ENCODE data around the gene PLIN4. TPM values are rescaled to one million over a fixed set of nuclear protein-coding genes. Genes with fewer than 3 reads are reported as not detected.
"Not testable (repeated sequence)": the region's sequence is repeated elsewhere in the genome, so short reads cannot be mapped to it uniquely, and the experiment has no call there.

Gene PLIN4, protein sequence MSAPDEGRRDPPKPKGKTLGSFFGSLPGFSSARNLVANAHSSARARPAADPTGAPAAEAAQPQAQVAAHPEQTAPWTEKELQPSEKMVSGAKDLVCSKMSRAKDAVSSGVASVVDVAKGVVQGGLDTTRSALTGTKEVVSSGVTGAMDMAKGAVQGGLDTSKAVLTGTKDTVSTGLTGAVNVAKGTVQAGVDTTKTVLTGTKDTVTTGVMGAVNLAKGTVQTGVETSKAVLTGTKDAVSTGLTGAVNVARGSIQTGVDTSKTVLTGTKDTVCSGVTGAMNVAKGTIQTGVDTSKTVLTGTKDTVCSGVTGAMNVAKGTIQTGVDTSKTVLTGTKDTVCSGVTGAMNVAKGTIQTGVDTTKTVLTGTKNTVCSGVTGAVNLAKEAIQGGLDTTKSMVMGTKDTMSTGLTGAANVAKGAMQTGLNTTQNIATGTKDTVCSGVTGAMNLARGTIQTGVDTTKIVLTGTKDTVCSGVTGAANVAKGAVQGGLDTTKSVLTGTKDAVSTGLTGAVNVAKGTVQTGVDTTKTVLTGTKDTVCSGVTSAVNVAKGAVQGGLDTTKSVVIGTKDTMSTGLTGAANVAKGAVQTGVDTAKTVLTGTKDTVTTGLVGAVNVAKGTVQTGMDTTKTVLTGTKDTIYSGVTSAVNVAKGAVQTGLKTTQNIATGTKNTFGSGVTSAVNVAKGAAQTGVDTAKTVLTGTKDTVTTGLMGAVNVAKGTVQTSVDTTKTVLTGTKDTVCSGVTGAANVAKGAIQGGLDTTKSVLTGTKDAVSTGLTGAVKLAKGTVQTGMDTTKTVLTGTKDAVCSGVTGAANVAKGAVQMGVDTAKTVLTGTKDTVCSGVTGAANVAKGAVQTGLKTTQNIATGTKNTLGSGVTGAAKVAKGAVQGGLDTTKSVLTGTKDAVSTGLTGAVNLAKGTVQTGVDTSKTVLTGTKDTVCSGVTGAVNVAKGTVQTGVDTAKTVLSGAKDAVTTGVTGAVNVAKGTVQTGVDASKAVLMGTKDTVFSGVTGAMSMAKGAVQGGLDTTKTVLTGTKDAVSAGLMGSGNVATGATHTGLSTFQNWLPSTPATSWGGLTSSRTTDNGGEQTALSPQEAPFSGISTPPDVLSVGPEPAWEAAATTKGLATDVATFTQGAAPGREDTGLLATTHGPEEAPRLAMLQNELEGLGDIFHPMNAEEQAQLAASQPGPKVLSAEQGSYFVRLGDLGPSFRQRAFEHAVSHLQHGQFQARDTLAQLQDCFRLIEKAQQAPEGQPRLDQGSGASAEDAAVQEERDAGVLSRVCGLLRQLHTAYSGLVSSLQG (N-terminal part only)
- total RNA-seq = 27.1 TPM

DNA sequence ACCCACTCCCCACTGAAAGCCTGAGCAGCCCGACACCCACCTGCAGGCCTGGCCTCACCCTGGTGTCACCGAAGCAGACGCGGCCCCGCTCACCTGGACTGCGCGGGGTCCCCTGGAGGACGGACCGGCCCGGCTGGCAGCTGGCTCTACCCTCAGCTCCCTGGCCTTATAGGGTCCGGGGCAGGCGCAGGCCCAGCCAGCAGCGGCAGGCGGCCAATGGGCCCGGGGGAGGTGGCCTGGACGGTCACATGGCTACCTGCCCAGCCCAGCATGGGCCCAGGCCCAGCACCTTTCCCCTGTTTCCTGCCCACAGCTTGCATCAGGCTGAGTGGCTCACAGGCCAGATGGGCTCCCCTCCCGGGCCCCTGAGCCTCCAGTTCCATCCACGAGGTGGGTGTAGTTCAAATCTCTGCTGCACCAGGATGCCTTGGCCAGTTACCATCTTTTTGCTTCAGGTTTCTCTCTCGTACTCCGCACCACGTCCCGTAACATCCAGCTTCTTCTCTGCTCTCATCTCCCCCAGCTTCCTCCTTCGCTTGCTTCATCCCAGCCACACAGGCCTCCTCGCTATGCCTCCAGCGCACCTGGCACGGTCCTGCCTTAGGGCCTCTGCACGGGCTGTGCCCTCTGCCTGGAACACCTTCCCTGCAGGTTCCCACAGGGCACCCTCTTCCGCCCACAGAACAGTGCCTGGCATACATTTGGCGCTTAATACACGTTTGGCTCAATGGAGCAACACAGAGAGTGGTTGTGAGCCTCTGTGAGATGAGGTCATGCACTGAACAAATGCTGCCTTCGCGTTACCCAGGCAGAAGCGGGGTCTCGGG is at the start of gene PLIN4:
Gene PLIN4 (minus strand): TSS at position 142 of the 827 bp plus-strand sequence. CDS start 214 bp downstream, outside the sequence.
- peak; percentile 91 for DNase-seq (ENCODE audit: low spot score)

DNA sequence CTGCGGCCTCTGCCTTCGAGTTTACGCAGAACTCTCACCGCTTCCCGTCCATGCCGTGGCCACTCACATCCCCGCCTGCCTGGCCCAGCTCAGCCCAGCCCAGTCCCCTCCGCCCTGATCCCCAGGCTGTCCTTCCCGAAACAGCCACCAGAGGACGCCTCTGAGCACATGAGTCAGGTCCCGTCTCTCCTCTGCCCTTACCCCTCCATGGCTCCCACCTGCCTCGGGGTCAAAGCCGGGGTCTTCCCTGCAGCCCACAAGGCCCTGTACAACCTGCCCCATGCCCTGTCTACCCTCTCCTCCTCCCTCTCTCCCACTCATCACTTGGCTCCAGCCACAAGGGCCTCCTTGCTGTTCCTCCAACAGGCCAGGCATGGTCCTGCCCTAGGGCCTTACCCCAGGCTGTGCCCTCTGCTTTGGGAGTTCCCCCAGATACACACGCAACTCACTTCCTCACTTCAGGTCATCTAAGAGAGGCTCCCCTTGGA is 49.3 kb upstream of the PLIN4 start:
- DNase-seq (ENCODE audit: low spot score) = no peak

DNA sequence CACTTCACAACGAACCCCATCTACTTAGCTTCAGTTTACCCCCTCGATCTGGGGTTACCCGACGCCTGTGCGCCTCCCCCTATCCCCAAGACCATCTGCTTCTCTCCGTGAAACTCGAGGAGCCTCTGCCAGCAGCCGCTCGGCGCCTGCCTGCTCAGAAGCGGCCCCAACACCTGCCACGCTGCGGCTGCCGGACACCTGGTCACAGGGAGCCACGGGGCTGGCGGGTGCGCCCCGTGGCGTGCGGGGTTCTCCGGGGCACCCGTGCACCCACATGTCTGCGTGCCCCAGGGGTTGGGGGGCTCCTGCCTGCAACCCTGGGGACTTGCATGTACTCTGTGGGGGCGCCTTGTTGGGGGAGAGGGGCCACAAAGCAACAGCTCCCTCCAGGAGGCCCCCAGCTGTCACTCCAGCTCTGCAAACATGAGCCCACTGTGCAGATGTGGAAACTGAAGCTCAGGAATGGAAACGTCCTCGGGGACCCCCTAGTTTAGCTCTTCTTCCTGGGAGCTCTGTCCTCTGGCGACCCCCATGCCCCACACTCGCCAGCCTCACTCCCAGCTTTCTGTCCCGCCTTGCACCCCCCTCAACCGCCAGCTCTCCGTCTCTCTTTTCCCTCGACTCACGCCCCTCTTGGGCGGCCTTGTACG is 48.2 kb upstream of the PLIN4 start:
- no peak for DNase-seq (ENCODE audit: low spot score)

DNA sequence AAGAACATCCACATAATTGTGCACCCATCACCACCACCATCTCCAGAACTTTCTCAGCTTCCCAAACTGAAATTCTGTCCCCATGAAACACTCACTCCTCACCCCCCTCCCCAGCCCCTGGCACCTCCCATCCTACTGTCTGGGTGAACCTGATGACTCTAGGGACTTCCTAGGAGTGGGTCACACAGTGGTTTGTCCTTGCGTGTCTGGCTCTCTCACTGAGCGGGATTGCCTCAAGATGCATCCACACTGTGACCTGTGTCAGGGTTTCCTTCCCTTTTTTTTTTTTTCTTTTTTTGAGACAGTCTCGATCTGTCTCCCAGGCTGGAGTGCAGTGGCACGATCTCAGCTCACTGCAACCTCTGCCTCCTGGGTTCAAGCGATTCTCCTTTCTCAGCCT is 45.3 kb upstream of the PLIN4 start:
- DNase-seq (ENCODE audit: low spot score) = not testable (repeated sequence)

DNA sequence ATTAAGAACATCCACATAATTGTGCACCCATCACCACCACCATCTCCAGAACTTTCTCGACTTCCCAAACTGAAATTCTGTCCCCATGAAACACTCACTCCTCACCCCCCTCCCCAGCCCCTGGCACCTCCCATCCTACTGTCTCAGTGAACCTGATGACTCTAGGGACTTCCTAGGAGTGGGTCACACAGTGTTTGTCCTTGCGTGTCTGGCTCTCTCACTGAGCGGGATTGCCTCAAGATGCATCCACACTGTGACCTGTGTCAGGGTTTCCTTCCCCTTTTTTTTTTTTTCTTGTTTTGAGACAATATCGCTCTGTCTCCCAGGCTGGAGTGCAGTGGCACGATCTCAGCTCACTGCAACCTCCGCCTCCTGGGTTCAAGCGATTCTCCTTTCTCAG is 43.8 kb upstream of the PLIN4 start:
- DNase-seq (ENCODE audit: low spot score) = not testable (repeated sequence)

DNA sequence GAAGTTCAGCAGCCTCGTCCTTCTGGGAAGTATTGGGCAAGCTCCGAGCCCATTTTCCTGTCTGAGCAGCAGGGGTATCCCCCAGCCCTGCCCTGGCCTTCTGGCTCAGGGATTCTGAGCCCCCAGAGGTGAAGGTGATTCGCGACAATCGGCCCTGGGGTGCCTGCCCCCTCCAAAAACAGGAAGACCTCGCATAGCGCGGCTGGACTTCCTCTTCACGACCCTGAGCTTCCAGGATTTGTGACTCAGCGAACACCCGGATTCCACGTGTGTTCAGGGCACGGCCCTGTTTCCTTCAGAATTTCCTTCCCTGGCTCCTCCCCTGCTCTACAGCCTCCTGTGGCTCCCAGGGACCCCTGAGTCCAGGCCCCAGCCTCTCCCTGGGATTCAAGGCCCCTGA is 41.3 kb upstream of the PLIN4 start, which contains the start of gene SEMA6B:
Gene SEMA6B (minus strand): TSS at position 116 of the 400 bp plus-strand sequence. CDS start 1,227 bp downstream, outside the sequence.
- DNase-seq (ENCODE audit: low spot score) = no peak

DNA sequence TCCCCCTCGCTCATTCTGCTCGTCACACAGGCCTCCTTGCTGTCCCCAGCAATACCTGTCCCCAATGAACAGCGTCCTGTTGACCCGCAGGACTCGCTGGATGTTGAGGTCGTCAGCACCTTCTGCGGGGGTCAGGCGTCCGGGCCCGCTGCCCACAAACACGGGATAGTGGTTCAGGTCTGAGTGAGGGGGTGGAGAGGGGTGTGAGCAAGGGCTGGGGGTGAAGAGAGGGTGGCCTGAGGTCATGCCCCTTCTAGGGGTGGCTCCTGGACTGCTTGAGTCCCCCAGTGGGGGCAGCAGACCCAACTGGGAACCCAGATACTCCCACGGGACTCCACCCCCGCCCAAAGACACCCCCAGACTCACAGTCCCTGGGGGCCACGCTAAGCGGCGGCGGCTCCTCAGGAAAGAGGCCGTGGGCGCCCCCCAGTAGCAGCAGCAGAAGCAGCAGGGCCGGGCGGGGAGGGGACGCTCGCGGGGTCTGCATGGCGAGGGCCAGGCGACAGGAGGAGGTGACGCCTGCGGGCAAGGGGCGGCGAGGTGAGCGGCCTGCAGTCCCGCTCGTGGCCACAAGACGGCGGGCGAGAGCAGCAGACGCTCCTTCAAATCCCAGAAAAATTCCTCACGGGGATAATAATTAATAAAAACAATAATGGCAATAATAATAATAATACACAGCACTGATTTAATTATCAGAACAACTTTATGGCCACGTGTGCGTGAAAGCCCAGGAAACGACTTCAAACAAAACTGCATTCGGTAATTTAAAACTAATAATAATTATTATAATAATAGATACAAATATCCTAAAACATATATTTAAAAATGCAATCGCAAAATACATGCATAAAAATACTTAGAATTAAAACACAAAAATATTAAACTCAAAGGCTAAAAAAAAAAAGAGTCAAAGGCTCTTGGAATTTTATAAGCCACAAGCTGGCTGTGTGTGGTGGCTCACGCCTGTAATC is 40.0 kb upstream of the PLIN4 start:
- DNase-seq (ENCODE audit: low spot score) = no peak

DNA sequence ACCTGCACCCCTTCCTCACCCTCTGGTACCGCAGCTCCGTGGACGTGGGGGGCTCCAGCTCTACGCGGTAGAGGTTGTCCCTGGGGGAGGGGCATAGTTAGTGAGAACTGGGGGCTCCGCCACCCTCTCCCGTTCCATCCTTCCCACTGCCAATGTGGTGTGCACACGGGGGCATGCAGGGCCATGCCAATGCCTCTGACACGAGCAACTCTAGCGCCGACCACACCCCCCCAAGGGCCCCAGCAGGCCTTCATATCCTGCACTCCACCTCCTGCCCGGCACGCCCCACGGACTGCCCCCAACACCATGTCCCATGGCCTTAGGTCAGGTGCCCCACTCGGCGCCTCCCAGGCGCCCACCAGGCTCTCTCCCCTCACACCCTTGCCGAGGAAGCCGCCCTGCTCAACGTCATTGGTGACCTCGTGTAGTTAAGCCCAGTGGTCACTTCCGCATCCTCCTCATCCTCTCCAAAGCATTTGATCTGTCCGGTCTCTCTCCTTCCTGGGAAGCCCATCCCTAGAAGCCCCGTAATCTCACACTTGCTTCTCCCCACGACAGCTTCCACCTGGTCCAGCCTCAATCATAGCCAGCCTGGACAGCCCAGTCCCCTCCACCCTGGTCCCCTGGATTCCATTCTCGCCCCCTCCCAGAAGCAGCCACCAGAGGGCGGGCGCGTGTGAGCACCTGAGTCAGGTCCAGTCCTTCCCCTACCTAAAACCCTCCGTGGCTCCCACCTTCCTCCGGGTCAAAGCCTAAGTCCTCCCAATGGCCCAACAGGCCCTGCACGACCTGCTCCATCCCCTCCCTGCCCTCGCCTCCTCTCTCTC is 39.1 kb upstream of the PLIN4 start:
- DNase-seq (ENCODE audit: low spot score) = no peak

DNA sequence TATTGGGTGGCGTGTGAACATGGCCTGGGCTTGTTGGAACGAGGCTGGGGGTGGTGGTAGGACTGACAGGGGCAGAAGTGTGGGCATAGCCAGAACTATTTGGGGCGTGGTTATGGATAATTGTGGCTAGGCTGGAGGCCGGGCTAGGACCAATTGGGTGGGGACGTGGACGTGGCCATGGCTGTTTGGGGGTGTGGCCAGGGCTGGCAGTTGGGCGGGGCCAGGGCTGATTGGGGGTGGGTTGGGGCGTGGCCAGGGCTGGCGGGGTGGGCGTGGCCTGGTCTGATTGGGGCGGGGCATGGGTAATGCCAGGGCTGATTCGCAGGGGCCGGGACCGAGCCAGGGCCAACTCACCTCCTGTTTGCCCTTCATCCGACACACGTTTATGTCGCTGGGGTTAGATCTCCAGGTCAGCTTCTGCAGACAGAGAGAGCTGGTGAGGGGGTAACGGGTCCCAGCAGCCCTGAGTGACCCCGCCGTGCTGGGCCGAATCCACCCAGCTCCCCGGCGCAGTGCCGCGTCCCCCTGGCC is 38.4 kb upstream of the PLIN4 start:
- no peak for DNase-seq (ENCODE audit: low spot score)

DNA sequence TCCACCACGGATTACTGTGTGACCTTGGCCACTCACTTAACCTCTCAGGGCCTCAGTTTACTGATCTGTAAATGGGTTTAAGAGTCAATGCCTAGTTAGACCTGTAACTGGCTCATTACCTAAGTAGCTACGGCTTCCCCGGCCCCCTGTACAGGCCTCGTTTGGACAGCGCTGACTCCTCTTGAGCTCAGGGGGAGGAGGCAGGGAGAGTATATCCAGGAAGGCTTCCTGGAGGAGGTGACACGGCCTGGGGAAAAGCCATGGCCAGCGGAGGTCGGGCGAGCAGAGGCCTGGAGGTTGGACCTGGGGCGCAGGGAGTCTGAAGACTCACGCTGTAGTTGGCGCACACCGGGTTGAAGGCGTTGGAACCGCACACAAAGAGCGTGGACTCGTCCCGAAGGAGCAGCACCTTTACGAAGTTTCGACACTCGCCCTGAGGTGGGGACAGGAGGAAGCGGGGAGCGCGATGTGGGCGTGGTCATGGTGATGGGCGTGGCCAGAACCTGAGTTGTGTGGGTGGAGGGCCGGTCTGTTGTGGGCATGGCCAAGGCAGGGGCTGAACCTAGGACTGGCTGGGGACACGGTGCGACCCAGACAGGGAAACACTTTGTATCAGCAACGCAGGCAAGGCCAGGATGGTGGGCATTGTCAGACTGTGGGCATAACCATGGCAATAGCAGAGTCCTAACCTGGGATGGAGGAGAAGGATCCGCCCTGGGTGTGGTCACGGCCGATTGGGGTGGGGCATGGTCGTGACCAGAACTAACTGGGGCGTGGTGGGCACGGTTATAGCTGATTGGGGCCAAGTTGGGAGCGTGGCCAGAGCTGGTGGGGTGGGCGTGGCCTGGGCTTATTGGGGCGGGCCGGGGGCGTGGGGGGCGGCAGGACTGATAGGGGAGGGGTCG is 37.6 kb upstream of the PLIN4 start:
- no peak for DNase-seq (ENCODE audit: low spot score)

DNA sequence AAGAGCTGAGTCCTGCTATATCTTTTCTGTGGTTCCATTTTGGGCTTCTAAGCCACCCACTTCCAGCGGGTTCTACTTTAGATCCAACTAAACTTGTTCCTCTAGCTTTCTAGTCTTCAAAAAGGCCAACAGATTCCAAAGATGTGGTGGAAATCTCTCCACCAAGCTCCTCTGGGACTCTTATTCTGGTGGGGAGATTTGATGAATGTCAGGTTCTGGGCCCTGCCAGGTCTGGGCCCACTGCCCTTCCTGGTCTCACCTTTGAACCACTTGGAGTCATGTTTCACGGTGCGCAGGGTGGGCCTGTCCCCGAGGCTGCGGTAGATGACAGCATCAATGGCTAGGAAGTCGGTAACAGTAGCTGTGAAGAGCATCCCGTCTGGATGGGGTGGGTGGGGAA is 36.4 kb upstream of the PLIN4 start:
- no peak for DNase-seq (ENCODE audit: low spot score)

DNA sequence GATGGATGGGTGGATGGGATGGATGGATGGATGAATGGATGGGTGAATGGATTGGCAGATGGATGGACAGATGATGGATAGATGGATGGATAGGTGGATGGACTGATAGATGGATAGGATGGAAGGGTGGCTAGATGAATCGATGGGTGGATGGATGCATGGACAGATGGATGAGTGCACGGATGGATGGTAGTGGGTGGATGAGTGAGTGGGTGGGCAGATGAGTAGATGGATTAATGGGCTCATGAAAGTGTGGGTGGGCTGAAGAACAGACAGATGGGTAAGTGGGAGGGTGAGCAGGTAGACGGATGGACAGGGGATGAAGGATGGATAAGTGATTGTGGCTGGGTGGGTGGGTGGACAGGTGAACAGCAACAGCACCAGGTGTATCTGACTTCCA is 35.5 kb upstream of the PLIN4 start:
- DNase-seq (ENCODE audit: low spot score) = no peak

DNA sequence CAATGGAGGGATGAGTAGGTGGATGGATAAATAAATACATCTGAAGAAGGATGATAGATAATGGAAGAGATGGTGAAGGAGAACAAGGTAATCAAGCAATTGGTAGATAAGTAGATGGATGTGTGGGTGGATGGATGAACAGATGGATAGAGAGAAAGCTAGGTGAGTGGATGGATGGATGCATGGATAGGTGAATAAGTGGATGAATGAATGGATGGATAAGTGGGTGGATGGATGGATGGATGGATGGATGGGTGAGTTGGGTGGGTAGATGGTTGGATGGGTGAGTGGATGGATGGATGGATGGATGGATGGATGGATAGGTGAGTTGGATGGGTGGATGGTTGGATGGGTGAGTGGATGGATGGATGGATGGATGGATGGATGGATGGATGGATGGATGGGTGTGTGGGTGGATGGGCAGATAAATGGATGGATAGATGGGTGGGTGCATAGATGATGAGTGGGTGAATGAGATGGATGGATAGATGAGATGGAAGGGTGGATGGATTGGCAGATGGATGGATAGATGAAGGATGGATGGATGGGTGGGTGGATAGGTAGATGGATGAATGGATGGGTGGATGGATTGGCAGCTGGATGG is 34.9 kb upstream of the PLIN4 start:
- DNase-seq (ENCODE audit: low spot score) = no peak

DNA sequence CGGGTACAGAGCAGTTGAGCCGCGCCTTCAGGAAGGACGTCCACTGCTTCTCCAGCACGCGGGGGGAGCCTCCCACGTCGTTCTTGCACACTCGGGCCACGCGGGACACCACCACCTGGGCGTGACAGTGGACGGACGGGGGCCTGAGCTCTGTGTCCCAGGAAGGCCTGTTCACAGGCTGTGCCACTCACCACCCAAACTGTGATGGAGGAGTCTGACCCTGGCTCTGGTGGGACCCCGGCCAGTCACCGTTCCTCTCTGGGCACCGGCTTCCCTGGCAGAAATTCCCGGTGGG is 34.2 kb upstream of the PLIN4 start:
- DNase-seq (ENCODE audit: low spot score) = no peak

DNA sequence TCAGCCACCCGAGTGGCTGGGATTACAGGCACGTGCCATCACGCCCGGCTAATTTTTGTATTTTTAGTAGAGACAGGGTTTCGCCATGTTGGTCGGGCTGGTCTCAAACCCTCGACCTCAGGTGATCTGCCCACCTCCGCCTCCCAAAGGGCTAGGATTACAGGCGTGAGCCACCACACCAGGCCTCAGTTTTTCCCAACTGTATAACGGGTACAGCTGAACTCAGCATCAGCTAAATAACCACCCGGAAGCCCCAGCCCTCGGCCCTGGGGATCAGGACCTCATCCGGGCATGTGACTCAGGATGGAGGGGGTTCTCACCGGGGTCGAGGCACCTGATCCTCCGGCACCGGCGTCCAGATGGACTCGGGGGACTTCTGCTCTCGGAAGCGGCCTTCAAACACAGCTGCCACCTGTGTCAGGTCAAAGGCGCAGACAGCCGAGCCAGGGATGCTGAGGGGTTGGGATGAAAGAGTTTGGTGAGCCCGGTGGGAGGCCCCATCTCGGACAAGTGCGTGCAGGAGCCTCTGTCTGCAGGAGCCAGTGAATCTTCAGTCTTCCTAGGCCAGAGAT is 32.3 kb upstream of the PLIN4 start:
- DNase-seq (ENCODE audit: low spot score) = no peak

DNA sequence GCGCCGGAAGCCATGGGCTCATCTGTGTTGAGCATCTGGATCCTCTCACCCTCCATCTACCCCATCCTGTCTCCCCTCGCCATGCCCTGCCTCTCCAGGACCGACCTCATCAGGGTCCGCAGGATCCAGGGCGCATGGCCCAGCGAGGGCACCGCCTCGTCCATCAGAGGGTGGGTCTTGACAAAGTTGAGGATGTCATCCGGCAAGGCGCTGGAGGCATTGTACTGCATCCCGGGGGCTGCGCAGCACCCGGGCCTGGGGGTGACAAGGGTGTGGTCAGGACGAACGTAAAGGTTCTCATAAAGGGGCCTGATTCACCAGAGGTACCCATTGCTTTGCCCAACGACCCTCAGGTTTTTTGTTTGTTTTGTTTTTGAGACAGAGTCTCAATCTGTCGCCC is 31.7 kb upstream of the PLIN4 start:
- DNase-seq (ENCODE audit: low spot score) = no peak
